ENCODE measurements around the gene HOXA9.

HOXA9 gene

DNA sequence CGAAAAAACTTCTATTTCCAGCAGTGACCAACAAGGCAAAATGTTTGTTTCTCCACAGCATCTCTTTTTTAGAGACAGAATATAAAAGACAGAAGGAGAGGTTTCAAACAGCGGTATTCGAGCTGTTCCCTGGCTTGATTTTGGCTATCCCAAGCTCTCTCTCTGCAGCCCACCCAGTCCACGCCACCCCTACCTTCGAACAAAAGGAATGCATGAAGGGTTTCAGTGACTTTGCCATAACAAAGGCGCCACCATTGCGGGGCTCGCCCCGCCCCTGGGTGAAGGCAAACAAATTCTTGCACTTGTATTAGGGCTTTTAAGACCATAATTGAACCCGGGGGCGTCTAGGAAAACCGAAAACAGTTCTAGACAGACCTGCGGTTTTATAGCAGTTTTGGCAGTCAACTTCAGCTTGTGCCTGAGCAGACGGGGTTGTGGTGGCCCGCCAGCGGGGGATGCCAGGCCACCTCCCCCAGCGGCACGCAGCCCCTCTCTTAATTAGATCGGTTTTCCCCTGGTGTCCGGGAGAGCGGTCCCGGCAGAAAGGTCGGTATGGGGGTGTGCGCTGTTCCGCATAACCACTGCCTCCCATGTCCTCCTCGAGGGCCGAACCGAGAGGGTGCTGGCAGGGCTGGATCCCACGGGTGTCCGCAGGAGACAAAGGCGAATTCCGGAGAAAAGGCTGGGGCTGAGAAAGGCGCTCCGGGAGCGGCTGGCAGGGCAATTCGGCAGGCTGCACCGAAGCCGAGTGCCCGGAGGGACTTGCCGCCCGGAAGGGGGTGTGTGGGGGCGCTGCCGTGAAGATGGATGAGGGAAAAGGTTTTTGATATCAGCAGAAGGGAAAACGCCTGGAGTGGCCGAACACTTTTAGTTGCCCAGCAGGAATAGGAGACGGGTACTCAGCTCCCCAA lies 22.4 kb upstream of the HOXA9 start:
- DNase-seq (ENCODE audit: low spot score): no peak

DNA sequence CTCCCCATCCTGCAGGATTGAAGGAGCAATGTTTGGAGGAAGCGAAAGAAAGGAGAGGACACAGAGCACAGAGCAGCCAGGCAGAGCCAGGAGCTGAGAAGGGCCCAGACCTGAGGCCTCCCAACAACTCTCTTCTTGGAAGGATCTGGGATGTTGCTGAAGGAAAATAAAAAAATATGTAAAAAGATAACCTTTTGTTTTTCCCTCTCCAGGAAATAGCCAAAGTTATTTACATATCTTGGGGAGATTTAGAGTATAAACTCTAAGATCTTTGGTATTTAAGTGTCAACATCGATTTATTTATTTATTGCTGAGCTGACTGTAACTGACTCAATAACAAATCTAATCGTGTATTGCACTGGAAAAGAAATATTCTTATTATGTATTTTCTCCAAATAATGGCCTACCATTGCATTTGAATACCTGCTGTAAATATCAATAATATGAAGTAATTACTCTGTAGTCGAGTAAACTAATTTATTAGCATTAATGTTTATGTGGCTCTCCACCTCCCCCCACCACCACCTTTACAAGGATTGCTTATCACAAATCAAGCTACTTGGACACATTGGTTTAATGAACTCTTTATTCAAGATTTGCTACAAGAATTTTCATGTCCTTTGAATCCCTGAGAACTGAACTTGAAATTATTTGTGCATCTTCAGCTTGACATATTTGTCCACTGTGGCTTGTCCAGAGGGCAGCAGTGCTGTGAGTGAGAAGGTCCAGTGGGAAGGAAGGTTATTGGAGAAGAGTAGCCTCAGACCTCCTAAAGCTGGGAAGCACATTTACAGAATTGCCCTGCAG lies 21.5 kb upstream of the HOXA9 start:
- DNase-seq (ENCODE audit: low spot score): no peak

DNA sequence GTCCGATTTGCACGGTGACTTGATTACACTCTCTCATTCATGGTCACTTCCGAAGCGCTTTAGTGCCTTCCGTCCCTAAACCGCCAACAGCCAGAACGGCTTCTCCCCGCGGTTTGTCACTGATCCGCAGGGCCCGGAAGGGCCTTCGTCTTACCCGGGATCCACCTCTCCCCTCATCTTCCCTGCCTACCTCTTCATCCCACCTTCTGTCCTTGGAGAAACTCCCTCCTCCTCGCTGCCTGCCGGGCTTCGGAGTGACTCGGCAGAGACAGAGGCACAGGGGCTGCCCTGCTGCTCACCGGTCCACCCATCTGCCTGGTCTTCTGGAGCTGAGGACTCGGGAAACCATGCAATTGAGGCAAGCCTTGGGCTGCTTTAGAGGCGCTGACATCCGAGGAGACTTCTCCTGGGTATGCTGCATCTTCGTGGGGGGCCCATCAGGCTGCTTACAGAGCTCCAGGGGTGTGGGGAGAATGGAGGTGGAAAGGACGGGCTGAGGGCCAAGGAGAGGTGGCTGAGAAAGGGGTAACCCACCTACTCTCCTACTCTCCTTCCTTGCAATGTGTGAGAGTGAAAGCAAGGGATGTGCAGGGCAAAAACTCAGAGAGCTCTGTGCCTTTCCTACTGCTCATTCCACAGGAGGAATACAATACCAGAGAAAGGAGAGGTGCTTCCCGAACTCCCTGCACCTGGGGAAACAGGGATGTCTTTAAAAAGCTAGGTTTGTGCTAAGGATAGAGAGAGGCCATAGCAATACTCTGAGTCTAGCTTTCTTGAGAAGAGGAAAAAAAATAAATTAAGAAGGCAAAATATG lies 20.7 kb upstream of the HOXA9 start:
- no peak for DNase-seq (ENCODE audit: low spot score)

DNA sequence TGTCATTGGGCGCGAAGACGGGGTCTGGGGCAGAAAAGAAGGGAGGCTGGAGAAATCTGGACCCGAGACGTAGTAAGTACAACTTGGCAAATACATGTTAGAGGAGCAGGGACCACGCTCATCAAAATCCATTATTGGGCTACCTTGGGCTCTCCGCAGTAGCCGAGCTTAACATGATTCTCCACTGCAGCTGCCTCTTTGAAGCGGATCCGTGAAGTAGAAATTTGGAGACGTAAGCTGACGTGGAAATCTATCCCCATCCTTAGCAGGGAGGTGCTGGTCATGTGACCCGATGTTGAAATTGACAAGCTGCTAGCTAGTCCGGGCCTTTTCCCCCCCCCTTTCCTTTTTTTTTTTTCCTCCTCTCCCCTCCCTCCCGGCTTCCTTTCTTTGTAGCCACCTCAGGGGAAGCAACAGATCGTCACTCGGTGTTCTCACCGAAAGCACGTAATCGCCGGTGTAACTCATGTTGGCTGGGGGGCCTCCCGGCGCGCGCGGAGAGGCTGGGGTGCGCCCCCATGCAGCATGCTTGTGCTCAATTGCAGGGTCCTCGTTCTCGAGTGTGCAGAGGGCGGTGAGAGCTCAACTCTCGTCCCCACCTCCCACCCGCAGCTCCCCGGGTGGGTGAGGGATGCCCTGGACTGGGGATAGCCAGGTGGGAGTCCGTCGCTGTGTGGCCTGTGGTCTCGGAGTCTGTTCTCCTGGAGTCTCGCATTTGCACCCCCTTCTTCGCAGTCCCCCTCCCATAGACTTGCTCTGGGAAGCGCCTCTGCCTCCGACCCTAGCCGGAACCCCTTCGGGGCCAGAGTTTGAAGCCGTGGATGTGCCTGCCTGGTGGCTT lies 19.9 kb upstream of the HOXA9 start, which contains the start of gene HOXA11:
TSS of gene HOXA11 (minus strand) at position 220 of the 841 bp plus-strand sequence. CDS start at position 132, 88 bp downstream.
- no peak for DNase-seq (ENCODE audit: low spot score)

DNA sequence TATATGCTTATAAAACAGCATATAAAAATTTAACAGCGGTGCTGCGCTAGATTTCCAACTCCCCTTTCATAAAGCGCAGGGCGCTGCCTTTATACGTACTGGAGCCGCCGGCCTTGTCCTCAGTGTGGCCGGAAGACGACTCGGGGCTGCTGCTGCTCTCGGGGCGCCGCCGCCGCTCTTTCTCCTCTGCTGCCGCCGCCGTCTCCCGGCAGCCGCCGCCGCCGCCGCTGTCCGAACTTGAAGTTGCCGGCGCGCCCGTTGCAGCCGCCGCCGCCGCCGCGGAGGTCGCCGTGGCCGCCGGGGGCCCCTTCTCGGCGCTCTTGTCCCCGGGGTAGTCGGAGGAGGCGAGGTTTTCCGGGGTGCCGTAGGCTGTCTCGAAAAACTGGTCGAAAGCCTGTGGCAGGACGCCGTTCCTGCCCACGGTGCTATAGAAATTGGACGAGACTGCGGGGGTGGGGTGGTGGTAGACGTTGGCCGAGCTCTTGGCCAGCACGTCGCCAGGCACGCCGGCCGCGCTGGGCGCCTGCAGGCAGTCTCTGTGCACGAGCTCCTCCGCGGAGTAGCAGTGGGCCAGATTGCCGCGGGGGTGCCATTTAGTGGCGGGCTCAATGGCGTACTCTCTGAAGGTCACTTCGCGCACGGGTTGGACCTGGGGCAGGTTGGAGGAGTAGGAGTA lies 19.1 kb upstream of the HOXA9 start:
- no peak for DNase-seq (ENCODE audit: low spot score)

DNA sequence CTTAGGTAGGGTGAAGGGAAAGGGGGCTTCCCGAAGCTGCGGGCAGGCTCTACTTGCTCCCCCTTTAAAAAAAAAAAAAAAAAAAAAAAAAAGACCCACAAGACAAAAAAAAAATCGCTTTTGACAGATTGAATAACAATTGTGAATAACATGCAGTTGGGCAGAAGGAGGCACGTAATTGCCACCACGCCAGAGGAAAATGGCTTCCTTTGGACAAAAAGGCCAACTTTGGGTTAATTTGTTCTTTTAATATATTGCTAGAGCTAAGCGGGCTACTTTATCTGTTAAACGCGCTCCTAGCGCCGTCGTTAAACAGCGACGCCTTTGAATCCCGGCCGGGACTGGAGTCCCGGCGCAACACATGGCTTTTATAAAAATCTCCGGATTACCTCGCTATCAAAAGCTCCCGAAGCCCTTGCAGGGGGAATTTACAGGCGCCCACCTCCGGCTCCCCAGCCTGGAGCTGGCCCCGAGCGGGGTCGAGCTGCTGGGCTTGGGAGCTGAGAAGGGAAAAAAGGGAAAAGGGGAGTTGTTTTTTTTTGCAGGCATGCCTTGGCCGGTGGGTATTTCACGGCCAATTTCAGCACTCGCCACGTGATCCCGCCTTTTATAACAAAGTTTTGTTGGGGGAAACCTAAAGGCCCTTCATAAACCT lies 18.5 kb upstream of the HOXA9 start:
- no peak for DNase-seq (ENCODE audit: low spot score)

DNA sequence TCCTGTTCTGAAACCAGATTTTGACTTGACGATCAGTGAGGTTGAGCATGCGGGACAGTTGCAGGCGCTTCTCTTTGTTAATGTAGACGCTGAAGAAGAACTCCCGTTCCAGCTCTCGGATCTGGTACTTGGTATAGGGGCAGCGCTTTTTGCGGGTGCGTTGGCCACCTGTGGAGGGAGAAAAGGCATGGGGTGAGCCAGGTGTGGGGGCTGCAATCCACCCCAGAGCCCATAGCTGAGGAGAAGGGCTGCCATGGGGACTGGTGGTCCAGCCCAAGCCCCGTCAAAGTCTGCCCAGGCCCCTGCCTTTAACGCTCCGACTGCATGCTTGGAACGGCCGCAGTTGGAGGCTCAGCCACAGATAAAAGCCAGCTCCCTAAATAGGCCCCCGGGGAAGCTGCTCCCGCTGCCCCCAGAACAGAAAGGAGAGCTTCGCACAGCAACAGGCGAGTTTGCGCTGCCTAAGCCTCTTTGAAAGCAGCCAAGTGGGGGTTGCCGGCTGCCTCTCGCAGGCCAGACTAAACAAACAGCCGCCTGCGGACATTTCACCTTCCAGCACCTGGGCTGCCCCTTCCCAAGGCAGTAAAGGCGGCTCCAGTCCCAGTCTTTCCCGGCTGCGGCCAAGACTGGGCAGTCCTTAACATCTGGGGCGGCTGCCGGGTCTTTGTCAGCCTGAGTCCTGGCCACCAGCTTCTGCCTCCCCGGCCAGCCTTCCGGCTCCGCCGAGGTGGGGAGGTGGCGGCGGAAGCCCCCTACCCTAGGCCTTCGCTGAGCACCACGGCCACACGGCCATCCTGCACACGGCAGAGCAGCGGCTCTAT lies 17.7 kb upstream of the HOXA9 start:
- DNase-seq (ENCODE audit: low spot score): no peak

DNA sequence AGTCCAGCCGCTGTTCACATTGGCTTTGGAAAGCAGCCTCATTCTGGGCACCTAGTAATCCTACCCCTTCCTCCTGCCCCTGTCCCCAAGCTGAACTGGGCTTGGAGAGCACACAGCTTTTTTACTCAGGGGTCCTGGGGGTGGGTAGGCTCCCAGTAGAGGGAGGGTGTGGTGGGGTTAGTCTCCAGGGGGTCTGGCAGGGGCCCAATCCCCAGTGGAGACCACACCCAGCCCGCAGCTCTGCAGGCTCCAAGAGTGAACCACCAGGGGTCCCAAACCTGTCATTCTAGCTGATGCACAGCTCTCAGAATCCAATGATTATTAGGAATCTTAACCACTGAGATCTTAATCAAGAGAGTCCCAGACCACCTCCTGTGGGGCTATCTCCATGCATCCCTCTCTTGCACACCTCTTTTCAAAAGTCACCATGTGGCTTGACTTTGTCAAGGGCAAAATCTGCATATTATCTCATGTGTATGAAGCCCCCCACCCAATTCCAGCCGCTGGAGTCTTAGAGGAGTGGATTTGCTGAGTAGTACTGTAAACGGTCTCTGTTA lies 17.0 kb upstream of the HOXA9 start:
- DNase-seq (ENCODE audit: low spot score): no peak

DNA sequence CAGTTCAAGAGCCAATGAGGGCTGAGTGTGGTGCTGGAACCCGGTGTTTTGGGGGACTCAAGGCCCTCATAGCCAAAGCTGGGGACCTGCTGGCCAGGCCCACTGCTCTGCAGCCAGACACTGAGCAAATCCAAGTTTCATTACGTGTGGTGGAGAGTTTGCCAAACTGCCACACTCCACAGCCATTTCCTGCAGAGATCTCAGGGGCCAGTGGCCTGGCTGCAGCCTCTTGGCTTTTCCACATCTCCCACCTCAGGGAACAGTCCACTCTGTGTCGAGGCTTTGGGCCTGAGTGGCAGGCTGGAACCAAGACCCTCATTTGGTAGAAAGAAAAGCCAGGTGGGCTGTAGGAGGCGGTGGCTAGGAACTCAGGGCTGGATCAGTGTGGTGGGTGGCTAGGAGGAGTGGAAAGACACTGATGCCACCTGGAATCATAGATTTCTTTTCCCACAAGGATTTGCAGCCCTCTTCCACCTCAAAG lies 16.5 kb upstream of the HOXA9 start:
- DNase-seq (ENCODE audit: low spot score): no peak

DNA sequence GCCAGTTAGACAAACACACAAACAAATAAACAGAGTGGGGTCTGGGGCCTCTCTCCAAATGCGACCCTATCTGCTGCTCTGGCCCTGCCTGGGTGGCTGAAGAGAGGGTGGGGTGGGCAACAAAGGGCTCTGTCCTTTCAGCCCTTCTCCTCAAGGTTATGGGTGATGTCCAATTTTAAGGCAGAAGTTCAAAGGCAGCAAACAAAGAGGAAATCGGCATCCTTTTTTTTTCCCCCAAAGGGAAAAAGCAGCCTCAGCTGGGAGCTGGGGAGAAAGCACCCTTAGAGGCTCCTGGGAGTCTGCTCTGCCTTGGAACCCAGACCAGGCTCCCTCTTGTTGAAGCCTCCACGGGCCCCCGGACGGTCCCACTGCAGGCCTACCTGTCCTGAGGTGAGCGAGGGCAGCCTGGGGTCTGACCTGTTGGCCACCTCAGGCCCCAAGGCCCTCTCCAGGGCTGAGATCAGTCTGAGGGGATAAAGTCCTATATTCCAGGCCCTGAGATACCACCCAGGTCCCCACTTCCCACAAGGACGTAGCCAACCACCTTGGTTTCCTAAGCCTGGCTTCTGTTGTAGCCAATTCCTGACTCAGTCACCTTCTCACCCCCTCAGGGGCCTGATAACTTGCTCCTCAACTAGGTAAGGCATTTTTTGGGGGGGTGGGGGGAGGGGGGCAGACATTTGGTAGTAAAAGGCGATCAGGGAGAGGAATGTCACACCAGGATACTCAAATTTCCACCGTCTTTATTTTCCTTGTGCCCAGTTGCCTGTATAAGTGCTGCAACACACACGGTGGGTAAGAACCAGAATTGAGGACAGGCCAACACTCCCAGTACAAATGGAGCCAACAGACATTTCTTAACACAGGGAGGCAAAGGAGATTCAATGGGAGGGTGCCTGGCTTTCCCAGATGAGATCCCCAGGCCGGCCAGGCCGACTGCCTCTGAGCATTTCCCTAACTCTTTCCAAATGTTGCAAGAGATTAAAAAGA lies 15.4 kb upstream of the HOXA9 start:
- DNase-seq (ENCODE audit: low spot score): no peak

DNA sequence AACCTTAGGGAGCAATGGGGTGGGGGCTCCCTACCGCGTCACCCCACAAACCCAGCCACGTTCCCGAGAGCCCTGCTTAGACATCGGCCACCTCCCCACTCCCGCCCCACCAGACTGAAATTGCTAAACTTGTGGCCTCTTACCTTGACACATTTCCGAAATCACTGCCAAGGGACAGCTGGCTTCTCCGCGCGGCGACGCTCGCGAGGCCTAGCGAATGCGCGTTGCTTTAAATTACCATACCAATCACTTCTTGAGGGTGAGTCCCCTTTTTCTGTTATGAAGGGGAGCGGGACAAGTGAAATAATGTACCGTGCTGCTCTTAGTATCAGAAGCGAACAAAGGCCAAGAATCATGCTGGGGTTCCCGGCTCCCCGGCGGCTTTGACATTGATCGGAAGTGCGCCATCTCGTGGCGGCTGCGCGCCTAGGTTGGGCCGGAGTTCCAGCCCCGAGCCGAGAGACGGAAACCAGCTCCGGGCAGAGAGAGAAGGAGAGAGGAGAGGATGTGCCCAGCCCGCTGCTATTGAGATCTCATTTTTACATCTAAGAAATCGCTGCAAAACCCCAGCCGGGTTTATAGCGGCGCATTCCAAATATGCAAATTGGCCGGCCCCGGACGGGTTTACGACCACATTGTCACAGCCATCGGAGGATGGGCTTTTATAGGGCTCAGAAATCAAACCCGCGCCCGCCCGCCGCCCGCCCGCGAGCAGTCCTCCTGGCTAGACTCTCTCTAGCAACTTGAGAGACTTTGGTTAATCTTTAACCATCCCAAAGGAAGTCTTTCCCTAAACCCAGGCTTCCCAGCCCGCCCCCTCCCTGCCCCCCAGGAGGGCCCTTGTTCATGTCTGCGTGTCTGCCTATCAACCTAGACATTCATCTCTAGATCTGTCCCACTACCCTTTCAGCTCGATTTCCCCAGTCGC lies 14.4 kb upstream of the HOXA9 start:
- peak; percentile 53 for DNase-seq (ENCODE audit: low spot score)

DNA sequence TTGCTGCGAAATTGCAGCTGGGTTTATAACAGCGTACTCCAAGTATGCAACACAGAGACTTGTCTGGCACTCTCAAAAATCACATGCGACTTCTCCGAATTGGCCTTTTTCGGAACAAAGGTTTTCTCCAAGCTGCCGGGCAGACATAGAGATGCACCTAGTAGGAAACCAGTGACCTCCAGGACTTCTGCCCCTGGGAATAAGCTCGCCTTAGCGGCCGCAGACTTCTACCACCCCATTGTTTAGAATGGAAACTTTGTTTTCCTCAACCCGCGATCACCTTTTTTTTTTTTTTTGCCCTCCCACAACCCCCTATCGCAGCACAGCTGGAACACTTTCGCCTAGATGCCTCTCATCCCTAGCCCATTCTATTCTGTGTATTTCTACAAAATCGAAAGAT lies 13.7 kb upstream of the HOXA9 start:
- no peak for DNase-seq (ENCODE audit: low spot score)

DNA sequence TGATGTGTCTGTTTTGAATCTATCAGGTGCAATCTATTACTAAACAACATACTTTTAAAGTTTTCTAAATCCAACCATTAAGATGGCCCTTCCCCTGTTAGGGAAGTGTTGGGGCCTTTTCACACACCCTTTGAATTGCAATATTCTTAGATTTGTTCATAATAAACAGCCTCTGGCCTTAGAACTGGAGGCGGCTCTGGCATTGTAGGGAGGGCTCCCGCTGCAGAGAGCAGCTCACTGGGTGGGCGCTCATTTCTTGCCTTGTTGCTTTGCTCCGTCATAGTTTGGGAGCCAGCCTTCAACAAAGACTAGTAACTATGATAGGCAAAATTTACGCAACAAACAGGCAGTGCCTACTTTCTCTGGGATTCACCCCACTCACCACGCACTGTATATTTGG lies 13.0 kb upstream of the HOXA9 start:
- DNase-seq (ENCODE audit: low spot score): no peak

DNA sequence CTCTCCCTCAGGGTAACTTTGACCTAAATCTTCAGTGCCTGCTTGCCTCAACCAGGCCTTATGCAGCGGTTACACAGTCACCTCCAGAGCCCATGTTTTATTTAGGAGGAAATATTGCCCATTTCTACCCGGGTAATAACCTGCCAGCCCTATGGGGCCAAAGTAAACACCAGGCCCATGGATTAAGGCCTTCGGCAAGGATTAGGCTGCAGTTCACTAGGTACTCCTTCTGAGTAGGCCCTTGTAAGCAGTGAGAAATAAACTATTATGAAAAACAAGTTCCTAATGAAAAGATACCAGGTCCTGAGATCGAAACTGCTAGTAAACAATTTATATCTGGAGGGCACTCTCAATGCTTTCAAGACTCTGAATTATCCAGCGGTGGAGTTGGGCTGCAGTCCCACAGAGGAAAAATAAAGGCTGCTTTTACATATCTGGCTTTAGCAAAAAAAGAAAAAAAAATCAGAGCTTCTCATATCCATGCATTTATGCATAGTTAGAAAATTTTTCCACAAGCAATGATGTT lies 12.5 kb upstream of the HOXA9 start:
- DNase-seq (ENCODE audit: low spot score): no peak

DNA sequence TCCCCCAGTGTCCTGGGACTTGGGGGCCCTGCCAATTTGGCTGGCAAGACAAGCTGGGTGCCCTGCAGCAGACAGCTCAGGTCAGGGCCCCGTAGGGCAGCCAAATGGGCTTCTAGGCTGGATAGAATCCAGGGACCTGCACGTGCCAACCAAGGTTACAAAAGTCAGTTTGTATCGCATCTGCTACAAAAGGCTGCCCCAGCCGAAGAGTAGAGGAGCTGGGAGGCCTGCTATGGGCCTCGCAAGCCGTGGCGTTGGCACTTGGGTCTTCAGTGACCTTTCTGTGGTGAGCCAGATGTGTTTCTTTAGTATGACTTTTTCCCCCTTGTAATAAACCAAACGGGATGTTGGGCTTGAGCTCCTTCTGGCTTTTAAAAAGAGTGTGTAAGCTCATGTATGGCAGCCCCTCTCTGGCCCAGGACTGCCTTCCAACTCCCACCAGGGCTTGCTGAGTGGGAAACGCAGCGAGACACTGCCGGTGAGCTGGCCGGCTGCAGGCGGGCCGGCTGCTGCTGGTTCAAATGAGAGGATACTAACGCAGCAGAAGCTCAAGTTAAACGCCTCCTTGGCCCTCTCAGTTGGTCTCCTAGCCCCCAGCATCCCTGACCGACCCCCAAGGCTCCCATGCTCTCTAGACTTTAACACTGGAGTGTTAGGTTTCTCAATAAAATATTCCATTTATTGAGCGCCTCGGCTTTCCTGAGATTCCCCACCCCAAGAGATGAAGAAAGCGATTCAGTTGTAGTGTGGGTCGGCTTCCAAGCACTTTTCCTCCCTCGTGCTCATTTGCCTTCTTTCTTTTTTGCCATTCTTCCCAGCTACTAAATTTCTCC lies 11.8 kb upstream of the HOXA9 start:
- no peak for DNase-seq (ENCODE audit: low spot score)

Measured in CD4-positive, alpha-beta T cell treated with Interleukin-2 at 100 ng/mL for 4 hours (primary cell).